ENCODE data around the gene TBX5. TPM values are rescaled to one million over a fixed set of nuclear protein-coding genes. Genes with fewer than 3 reads are reported as not detected.

Gene TBX5
- total RNA-seq, 2 donors from 2014 or later = 238 to 345 TPM

DNA sequence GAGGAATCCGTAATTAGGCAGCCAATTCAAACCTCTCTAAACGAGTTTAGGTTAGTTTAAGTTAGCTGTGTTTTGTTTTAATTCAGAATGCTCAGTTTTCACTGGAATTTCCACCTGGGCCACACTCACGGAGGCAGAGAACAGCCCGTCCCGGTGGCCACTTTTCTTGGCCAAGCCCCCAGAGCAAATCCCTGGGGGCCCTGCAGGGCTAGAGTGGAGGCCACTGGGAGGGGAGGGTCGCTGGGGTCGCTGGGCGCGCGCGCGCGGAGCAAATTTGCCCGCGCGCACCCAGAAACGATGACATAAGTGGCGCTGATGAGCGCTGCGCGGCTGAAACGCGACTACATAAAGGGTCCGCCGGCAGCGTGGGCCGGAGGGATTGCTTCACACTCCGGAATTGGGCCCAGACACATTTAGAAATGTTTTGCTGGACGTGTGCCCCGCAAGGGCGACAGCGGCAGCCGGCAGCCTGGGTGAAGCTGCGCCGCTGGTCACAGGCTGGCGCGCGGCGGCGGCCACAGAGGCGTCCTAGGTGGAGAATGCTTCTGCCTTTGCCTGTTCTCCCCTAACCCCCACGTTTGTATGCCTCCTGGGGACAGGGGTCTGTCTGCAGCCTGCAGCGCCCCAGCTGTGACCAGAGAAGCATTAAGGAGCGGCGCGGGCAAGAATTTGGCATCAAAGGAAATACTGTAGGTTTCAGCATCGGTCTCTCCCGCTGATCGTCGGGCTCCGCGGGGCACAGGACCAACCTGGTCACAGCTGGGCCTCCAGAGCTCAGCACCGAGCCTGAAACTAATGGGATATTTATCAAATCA is 37.9 kb upstream of the TBX5 start:
- Histone ChIP-seq H3K27ac (peak overlapping the region; percentile 88 to 94), H3K27me3 (no peaks in the 10 kb centered on the region), H3K4me1 (peaks cover 0 to 35% of the 10 kb centered on the region in 2 donors), H3K9me3 (no peaks in the 10 kb centered on the region), H3K4me3 (peak overlapping the region; percentile 56 to 66), H3K36me3 (peaks cover 65% of the 10 kb centered on the region)
- DNase-seq (ENCODE audit: low spot score) = peak; percentile 65
- TF ChIP-seq CTCF (IDR thresholded peaks at IDR 0.05) = peak in 1 of 2 donors; percentile 9

DNA sequence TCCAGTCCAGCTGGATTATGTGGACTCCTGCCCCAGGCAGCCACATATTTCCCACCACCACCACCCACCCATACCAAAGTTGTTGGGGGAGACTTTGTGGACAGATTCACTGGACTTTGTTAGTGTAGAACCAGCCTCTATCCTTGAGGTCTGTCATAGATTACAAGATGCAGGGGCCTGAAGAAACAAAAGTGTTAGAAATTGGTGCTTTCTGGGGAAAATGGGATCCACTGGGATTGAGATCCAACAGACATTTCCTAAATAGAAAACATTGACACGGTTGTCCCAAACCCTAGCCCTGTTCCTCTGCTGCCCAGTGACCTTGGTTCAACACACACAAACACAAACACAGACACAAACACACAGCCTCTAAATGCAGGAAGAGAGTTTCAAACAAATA is 36.6 kb upstream of the TBX5 start:
- no peak for TF ChIP-seq CTCF (IDR thresholded peaks at IDR 0.05)
- Histone ChIP-seq H3K4me1 (peaks cover 0 to 38% of the 10 kb centered on the region in 2 donors), H3K4me3 (peak overlapping the region in 1 of 2 donors; percentile 11), H3K9me3 (no peaks in the 10 kb centered on the region), H3K27ac (peak overlapping the region; percentile 88 to 94), H3K36me3 (peaks cover 65% of the 10 kb centered on the region), H3K27me3 (no peaks in the 10 kb centered on the region)
- DNase-seq (ENCODE audit: low spot score) = no peak

DNA sequence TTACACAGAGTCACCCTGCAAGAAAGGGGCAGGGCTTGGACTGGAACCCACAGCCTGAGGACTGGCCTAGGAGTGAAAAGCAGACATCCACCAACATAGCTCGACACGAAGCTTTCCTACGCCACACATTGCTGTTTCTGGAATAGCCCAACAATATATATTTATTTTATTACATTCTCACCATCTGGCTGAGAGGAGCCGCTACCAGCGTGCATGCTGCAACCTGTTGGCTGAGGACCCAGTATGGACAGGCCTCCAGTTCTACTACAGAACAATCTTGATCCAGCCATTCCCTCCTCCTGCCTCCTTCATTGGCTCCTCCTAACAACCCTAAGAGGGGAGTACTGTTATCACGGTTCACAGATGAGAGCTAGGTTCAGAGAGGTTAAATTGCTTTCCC is 35.6 kb upstream of the TBX5 start:
- Histone ChIP-seq H3K36me3 (peaks cover 57% of the 10 kb centered on the region), H3K4me1 (peaks cover 0 to 38% of the 10 kb centered on the region in 2 donors), H3K9me3 (no peaks in the 10 kb centered on the region), H3K27me3 (no peaks in the 10 kb centered on the region), H3K4me3 (peak overlapping the region in 1 of 2 donors; percentile 11), H3K27ac (peak overlapping the region; percentile 88 to 94)
- no peak for TF ChIP-seq CTCF (IDR thresholded peaks at IDR 0.05)
- DNase-seq (ENCODE audit: low spot score) = no peak

DNA sequence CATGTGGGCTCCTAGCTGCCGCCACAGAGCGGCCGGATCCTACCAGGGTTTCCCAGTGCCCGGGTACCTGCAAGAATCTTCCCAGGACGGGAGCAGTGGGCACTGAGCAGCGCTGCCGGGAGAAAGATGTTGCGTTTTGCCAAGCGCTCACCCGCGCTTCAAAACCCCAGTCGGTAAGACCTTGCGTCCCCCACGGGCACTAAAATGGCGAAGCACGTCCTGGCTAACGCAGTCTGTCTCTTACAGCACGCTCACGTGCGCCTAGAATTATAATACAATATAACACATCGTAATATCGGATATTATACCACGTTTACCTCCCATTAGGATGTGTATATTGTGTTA is 35.1 kb upstream of the TBX5 start:
- no peak for DNase-seq (ENCODE audit: low spot score)
- TF ChIP-seq CTCF (IDR thresholded peaks at IDR 0.05) = no peak
- Histone ChIP-seq H3K4me3 (peak overlapping the region; percentile 11 to 35), H3K27me3 (no peaks in the 10 kb centered on the region), H3K9me3 (no peaks in the 10 kb centered on the region), H3K4me1 (peaks cover 0 to 42% of the 10 kb centered on the region in 2 donors), H3K36me3 (peaks cover 56% of the 10 kb centered on the region), H3K27ac (peak overlapping the region; percentile 88 to 94)

GRCh38 chr12:114440270-114441038 is 34.5 kb upstream of the TBX5 start:
- DNase-seq (ENCODE audit: low spot score) = no peak
- Histone ChIP-seq H3K4me3 (peak overlapping the region; percentile 11 to 35), H3K4me1 (peaks cover 0 to 48% of the 10 kb centered on the region in 2 donors), H3K36me3 (peaks cover 51% of the 10 kb centered on the region), H3K9me3 (no peaks in the 10 kb centered on the region), H3K27me3 (no peaks in the 10 kb centered on the region), H3K27ac (peak overlapping the region; percentile 88 to 94)
- TF ChIP-seq CTCF (IDR thresholded peaks at IDR 0.05) = no peak

Data from right atrium auricular region (tissue), 2 donors.